Measurements from ENCODE around the gene ABCB11. TPM values are rescaled to one million over a fixed set of nuclear protein-coding genes. Genes with fewer than 3 reads are reported as not detected.
A peak's percentile ranks its signal among the peaks of the same experiment; 100 is the strongest.

The ABCB11 gene
- total and polyA plus RNA-seq, 9 of the 15 experiments (the other 6 are each of a cell fraction or from before 2014, with no cell fraction given), result 0.04 to 0.51 (median 0.10) TPM; not detected in 1

DNA sequence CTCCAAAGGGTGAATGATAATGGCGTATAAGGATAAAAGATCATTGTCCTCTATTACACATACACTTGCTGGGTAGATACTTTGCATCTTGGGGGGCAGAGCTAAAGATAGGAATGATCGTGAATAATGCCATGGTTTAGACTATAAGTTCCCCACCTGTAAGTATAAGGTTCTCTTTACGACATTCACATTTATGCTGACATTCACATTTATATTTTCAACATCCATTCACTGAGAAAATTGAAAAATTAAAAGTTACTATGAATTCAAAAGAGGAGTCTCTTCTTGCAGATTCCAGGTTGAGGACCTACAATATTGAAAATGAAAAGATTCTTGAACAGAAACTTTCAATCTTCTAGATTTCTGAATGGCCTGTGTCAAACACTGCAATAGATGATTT is 138.8 kb downstream of the ABCB11 start (continued):
- TF ChIP-seq, protein P1, sequence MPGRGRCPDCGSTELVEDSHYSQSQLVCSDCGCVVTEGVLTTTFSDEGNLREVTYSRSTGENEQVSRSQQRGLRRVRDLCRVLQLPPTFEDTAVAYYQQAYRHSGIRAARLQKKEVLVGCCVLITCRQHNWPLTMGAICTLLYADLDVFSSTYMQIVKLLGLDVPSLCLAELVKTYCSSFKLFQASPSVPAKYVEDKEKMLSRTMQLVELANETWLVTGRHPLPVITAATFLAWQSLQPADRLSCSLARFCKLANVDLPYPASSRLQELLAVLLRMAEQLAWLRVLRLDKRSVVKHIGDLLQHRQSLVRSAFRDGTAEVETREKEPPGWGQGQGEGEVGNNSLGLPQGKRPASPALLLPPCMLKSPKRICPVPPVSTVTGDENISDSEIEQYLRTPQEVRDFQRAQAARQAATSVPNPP (IDR thresholded peaks at IDR 0.05; ENCODE audit: borderline replicate concordance, insufficient read depth, insufficient read length), result no peak
- TF ChIP-seq, protein P2, sequence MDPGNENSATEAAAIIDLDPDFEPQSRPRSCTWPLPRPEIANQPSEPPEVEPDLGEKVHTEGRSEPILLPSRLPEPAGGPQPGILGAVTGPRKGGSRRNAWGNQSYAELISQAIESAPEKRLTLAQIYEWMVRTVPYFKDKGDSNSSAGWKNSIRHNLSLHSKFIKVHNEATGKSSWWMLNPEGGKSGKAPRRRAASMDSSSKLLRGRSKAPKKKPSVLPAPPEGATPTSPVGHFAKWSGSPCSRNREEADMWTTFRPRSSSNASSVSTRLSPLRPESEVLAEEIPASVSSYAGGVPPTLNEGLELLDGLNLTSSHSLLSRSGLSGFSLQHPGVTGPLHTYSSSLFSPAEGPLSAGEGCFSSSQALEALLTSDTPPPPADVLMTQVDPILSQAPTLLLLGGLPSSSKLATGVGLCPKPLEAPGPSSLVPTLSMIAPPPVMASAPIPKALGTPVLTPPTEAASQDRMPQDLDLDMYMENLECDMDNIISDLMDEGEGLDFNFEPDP (CRISPR knock-in tag; IDR thresholded peaks at IDR 0.05), result no peak
- no peak for TF ChIP-seq ATF4 (CRISPR knock-in tag; IDR thresholded peaks at IDR 0.05)
- no peak for TF ChIP-seq RAD21 (CRISPR knock-in tag; conservative IDR thresholded peaks at IDR 0.05 in 1 of 2, IDR thresholded peaks at IDR 0.05 in 1 of 2)
- peak; percentile 40; the same call in 1 of the 2 replicates for TF ChIP-seq MAFF (IDR thresholded peaks at IDR 0.05; ENCODE audit: low read length)
